ENCODE measurements around the gene CBARP. TPM values are rescaled to one million over a fixed set of nuclear protein-coding genes. Genes with fewer than 3 reads are reported as not detected.

The CBARP gene
- total and polyA plus RNA-seq, 2 donors (not counting 3 experiments of a cell fraction or from before 2014, with no cell fraction given): 3.5 to 9.2 TPM

DNA sequence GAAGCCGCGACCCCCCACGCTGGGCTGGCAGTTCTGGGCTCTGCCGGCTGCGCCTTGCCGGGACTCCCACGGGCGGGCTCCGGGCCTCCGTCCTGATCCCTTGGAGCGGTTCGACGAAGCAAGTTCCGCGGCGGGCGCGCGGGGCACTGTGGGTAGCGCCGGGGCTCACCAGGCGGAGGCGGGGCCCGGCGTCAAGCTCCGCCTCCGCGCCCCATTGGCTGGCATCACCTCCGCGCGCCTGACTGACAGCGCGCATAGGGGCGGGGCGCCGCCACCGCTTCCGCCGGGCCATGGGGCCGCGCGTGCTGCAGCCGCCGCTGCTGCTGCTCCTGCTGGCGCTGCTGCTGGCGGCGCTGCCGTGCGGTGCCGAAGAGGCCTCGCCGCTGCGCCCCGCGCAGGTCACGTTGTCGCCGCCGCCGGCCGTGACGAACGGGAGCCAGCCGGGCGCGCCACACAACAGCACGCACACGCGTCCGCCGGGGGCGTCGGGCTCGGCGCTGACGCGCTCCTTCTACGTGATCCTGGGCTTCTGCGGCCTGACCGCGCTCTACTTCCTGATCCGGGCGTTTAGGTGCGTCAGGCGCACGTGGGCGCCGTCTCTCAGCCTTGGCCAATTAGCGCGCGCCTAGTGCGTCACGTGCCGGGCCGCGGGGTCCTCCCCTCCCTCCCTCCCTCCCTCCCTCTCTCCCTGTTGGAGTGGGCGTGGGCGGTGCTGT is 37.6 kb upstream of the CBARP start, which contains the start of gene FAM174C:
Gene FAM174C (plus strand): TSS at position 271 of the 716 bp plus-strand sequence. CDS start 20 bp downstream, at position 291.
- ChIA-PET POLR2A (interaction anchor here (1.0 kb wide), 1 partner anchor 31 kb away, joined by 4 read pairs; no protein-coding TSS in a partner anchor), CTCF (interaction anchor here (0.6 to 1.7 kb wide), 4 partner anchors 9 to 168 kb away, joined by 3 to 18 read pairs (median 6); no protein-coding TSS in a partner anchor)
- Histone ChIP-seq H3K27ac (ENCODE audit: insufficient read depth, low read depth, low read length) (peak within 1 kb of the TSS; percentile 95), H3K36me3 (ENCODE audit: control insufficient read depth in 2 of 2, extremely low read depth in 1 of 2, insufficient read depth in 2 of 2, low read length in 2 of 2) (peaks cover 23 to 40% of the 10 kb centered on the region in 2 experiments), H3K79me2 (ENCODE audit: control insufficient read depth, insufficient read depth, low read length) (peaks cover 39% of the 10 kb centered on the region), H3K4me1 (ENCODE audit: control insufficient read depth, extremely low read depth, insufficient read depth, low read length) (peaks cover 29% of the 10 kb centered on the region), H3K4me3 (replicated peaks in 1 of 3; ENCODE audit: insufficient read depth in 1 of 3, low read depth in 1 of 3, low read length in 3 of 3) (peak within 1 kb of the TSS; percentile 9 to 78 (median 53)), H3K27me3 (ENCODE audit: control insufficient read depth in 2 of 2, insufficient read depth in 2 of 2, low read length in 2 of 2) (no peaks in the 10 kb centered on the region), H3K4me2 (ENCODE audit: insufficient read depth, low read length) (peak within 1 kb of the TSS; percentile 74), H3K9me1 (replicated peaks; ENCODE audit: control insufficient read depth, extremely low read depth, insufficient read depth, low read length) (no peaks in the 10 kb centered on the region), H3K9me3 (replicated peaks; ENCODE audit: control insufficient read depth, insufficient read depth, low read length) (no peaks in the 10 kb centered on the region), H4K20me1 (replicated peaks; ENCODE audit: control insufficient read depth, extremely low read depth, insufficient read depth, low read length) (no peaks in the 10 kb centered on the region), H3K9ac (replicated peaks; ENCODE audit: extremely low read depth, insufficient read depth, low read length) (peak within 1 kb of the TSS; percentile 93), H2AFZ (ENCODE audit: low read depth, low read length) (peak within 1 kb of the TSS; percentile 72)
- BruUV-seq (replicated peaks): no TSS peak
- TF ChIP-seq POLR2A (IDR thresholded peaks at IDR 0.05; ENCODE audit: low read depth, low read length) (peak; percentile 91), POLR2AphosphoS5 (IDR thresholded peaks at IDR 0.05; ENCODE audit: insufficient read depth, low read depth, low read length) (peak; percentile 97), JUN (IDR thresholded peaks at IDR 0.05; ENCODE audit: borderline replicate concordance, insufficient read depth, insufficient read length, low read depth) (no peak), FOS (IDR thresholded peaks at IDR 0.05; ENCODE audit: borderline replicate concordance, insufficient read depth, low read length) (no peak)
- TF ChIP-seq, protein P1, sequence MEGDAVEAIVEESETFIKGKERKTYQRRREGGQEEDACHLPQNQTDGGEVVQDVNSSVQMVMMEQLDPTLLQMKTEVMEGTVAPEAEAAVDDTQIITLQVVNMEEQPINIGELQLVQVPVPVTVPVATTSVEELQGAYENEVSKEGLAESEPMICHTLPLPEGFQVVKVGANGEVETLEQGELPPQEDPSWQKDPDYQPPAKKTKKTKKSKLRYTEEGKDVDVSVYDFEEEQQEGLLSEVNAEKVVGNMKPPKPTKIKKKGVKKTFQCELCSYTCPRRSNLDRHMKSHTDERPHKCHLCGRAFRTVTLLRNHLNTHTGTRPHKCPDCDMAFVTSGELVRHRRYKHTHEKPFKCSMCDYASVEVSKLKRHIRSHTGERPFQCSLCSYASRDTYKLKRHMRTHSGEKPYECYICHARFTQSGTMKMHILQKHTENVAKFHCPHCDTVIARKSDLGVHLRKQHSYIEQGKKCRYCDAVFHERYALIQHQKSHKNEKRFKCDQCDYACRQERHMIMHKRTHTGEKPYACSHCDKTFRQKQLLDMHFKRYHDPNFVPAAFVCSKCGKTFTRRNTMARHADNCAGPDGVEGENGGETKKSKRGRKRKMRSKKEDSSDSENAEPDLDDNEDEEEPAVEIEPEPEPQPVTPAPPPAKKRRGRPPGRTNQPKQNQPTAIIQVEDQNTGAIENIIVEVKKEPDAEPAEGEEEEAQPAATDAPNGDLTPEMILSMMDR (IDR thresholded peaks at IDR 0.05; ENCODE audit: extremely low read depth in 1 of 2, insufficient read depth in 1 of 2, low read depth in 1 of 2, low read length in 2 of 2): no peak
- TF ChIP-seq, protein P2, sequence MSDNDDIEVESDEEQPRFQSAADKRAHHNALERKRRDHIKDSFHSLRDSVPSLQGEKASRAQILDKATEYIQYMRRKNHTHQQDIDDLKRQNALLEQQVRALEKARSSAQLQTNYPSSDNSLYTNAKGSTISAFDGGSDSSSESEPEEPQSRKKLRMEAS (IDR thresholded peaks at IDR 0.05; ENCODE audit: insufficient read depth, insufficient read length): peak; percentile 99
- intact Hi-C loops (cut with micrococcal nuclease): no loop called here
- FAIRE-seq (peak; percentile 97), DNase-seq (ENCODE audit: low read depth, low spot score) (peak; percentile 96)
- dilution Hi-C loops (cut with MboI; ENCODE audit: extremely low pct_ligation_motif_present, low sequenced_read_pairs): no loop called here
